GM10248 (cell line): Measurements from ENCODE around the gene FSD1.
A peak's percentile ranks its signal among the peaks of the same experiment; 100 is the strongest.

ENCODE experiments used
- CTCF ChIA-PET: fragments of 300-600 bp; sonication (Branson Sonifier 250); formaldehyde crosslinking; extraction: SDS; loops from one replicate; lab custom pipeline; 2021; ENCODE audit warnings: antibody characterized with exemption; lab: Yijun Ruan, JAX
- POLR2A ChIA-PET: fragments of 350-650 bp; sonication (Branson Sonifier 250); formaldehyde crosslinking; extraction: SDS; loops from one replicate; lab custom pipeline; 2020; ENCODE audit warnings: antibody characterized with exemption; lab: Yijun Ruan, JAX
- DNase-seq: peaks from one replicate; pipeline ENCODE4 v3.0.0; 2012; ENCODE audit errors: extremely low spot score
- TF ChIP-seq, protein P1 (sequence below): IDR thresholded peaks from 2 replicates; pipeline ENCODE4 v1.5.1; 2012; ENCODE audit warnings: mild to moderate bottlenecking, low read depth; ENCODE audit errors: extremely low read depth, missing control alignments, control extremely low read depth

Gene FSD1

DNA sequence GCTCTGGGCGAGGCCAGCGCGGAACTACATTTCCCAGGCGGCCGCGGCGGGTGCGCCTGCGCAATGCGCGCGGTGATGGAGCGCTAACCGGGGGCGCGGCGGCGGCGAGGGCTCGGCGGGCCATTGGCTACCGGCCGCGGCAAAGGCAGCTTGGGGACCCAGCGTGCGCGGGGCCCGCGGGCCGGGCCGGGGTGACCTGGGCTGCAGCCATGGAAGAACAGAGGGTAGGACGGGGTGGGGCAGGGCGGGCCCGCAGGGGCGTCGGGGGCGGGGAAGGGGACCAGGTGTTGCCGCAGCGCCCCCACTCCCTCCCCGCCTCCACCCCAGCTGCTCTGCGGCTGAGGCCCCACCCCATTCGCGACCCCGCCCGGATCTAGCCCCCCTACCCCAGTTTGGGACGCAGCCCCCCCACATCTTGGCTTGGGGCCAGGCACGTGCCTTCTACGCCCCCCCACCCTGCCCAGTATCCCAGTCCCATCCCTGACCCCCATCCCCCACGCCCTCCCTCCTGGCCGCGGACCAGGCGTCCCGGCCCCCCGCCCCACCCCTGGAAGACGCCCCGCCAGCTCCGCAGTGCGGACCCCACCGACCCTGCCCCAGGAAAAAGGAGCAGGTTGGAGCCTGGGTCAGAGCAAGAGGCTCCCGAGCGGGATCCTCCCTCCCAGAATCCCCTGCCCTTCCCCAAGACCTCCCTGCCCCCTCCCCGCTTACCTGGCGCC is at the start of gene FSD1:
Gene FSD1 (plus strand): TSS at position 61 of the 719 bp plus-strand sequence. CDS start 149 bp downstream, at position 210.
- TF ChIP-seq, protein P1, sequence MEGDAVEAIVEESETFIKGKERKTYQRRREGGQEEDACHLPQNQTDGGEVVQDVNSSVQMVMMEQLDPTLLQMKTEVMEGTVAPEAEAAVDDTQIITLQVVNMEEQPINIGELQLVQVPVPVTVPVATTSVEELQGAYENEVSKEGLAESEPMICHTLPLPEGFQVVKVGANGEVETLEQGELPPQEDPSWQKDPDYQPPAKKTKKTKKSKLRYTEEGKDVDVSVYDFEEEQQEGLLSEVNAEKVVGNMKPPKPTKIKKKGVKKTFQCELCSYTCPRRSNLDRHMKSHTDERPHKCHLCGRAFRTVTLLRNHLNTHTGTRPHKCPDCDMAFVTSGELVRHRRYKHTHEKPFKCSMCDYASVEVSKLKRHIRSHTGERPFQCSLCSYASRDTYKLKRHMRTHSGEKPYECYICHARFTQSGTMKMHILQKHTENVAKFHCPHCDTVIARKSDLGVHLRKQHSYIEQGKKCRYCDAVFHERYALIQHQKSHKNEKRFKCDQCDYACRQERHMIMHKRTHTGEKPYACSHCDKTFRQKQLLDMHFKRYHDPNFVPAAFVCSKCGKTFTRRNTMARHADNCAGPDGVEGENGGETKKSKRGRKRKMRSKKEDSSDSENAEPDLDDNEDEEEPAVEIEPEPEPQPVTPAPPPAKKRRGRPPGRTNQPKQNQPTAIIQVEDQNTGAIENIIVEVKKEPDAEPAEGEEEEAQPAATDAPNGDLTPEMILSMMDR = no peak
- ChIA-PET CTCF (interaction anchor here (1.0 to 1.5 kb wide), 3 partner anchors 15 to 165 kb away, joined by 3 to 4 read pairs (median 4); no protein-coding TSS in a partner anchor), POLR2A (no interaction called here)
- DNase-seq = peak; percentile 94

DNA sequence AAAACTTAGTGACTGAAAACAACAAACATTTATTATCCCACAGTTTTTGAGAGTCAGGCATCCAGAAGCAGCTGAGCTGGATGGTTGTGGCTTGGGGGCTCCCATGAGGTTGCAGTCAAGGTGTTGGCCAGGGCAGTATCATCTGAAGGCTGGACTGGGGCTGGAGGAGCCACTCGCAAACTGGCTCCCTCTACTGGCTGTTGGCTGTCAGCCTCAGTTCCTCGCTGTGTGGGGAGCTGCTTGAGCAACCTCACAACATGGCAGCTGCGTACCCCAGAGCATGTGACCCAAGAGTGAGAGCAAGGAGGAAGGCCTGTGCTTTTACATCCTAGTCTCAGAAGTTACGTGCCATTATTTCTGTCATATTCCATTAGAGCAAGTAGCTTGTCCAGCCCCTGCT is 47.8 kb upstream of the FSD1 start:
- ChIA-PET POLR2A (interaction anchor here (0.5 to 1.0 kb wide), 2 partner anchors 15 to 126 kb away, joined by 3 to 4 read pairs; no protein-coding TSS in a partner anchor), CTCF (interaction anchor here (1.8 to 3.5 kb wide), 2 partner anchors 10 to 65 kb away, joined by 6 to 28 read pairs; no protein-coding TSS in a partner anchor)
- TF ChIP-seq, protein P1 = peak; percentile 9
- DNase-seq = no peak

- ChIA-PET POLR2A (interaction anchor here (0.5 to 1.0 kb wide), 3 partner anchors 16 to 125 kb away, joined by 3 to 4 read pairs (median 3); no protein-coding TSS in a partner anchor), CTCF (interaction anchor here (0.8 to 3.5 kb wide), 3 partner anchors 10 to 144 kb away, joined by 3 to 28 read pairs (median 6); partner anchors contain the start of gene SH3GL1)
- TF ChIP-seq, protein P1 = no peak
- DNase-seq = no peak
Measured at GRCh38 chr19:4257025-4257424, 47.4 kb upstream of the FSD1 start.

- DNase-seq = no peak
- CTCF ChIA-PET = interaction anchor here (3.5 kb wide), 1 partner anchor 9 kb away, joined by 28 read pairs; no protein-coding TSS in a partner anchor
- TF ChIP-seq, protein P1 = no peak
- POLR2A ChIA-PET = no interaction called here
Measured at GRCh38 chr19:4258181-4258580, 46.2 kb upstream of the FSD1 start.

GRCh38 chr19:4260613-4261191 is 43.7 kb upstream of the FSD1 start:
- ChIA-PET POLR2A (interaction anchor here (0.6 kb wide), 1 partner anchor 25 kb away, joined by 3 read pairs; no protein-coding TSS in a partner anchor), CTCF (interaction anchor here (1.4 to 1.5 kb wide), 2 partner anchors 14 to 92 kb away, joined by 4 read pairs; partner anchors contain the start of gene YJU2)
- no peak for DNase-seq
- TF ChIP-seq, protein P1 = no peak

GRCh38 chr19:4264812-4265211 is 39.6 kb upstream of the FSD1 start:
- TF ChIP-seq, protein P1 = no peak
- ChIA-PET CTCF (interaction anchor here (3.1 kb wide), 1 partner anchor 260 kb away, joined by 11 read pairs; no protein-coding TSS in a partner anchor), POLR2A (no interaction called here)
- no peak for DNase-seq
